Mucosa of stomach (tissue), 1 donor: ENCODE data around the gene HCRT.
"Not testable (repeated sequence)": the region's sequence is repeated elsewhere in the genome, so short reads cannot be mapped to it uniquely, and the experiment has no call there.

ENCODE experiments used
- H3K27me3 ChIP-seq: one replicate; pipeline ENCODE4 v1.7.0; 2013; ENCODE audit warnings: mild to moderate bottlenecking, low read length; ENCODE audit not compliant: control insufficient read depth, insufficient read depth
- H3K36me3 ChIP-seq: one replicate; pipeline ENCODE4 v1.7.0; 2013; ENCODE audit warnings: low read length; ENCODE audit not compliant: control insufficient read depth, insufficient read depth
- H3K4me1 ChIP-seq: one replicate; pipeline ENCODE4 v1.7.0; 2013; ENCODE audit warnings: mild to moderate bottlenecking, low read length; ENCODE audit not compliant: control insufficient read depth, insufficient read depth
- H3K4me3 ChIP-seq: one replicate; pipeline ENCODE4 v1.7.0; 2013; ENCODE audit warnings: low read length
- H3K9ac ChIP-seq: one replicate; pipeline ENCODE4 v1.7.0; 2013; ENCODE audit warnings: mild to moderate bottlenecking, low read length, moderate library complexity
- H3K9me3 ChIP-seq: one replicate; pipeline ENCODE4 v1.7.0; 2013; ENCODE audit warnings: mild to moderate bottlenecking, low read length, moderate library complexity; ENCODE audit not compliant: control insufficient read depth
- donor health status: Pancreatic carcinoma.

Gene HCRT

GRCh38 chr17:42193969-42194899 lies 9.0 kb upstream of the HCRT start, which contains the start of gene GHDC:
Gene GHDC (minus strand): TSS chr17:42194494. CDS start chr17:42193581, 913 bp downstream.
- no peaks in the 10 kb centered on the region for H3K36me3 ChIP-seq
- peak within 1 kb of the TSS; percentile 86 for H3K9ac ChIP-seq
- H3K27me3 ChIP-seq: no peaks in the 10 kb centered on the region
- peak within 1 kb of the TSS; percentile 97 for H3K4me3 ChIP-seq
- peaks cover 17% of the 10 kb centered on the region for H3K4me1 ChIP-seq
- no peaks in the 10 kb centered on the region for H3K9me3 ChIP-seq

GRCh38 chr17:42193216-42193968 lies 8.1 kb upstream of the HCRT start:
- no peaks in the 10 kb centered on the region for H3K36me3 ChIP-seq
- peak overlapping the region; percentile 86 for H3K9ac ChIP-seq
- no peaks in the 10 kb centered on the region for H3K27me3 ChIP-seq
- peaks cover 17% of the 10 kb centered on the region for H3K4me1 ChIP-seq
- H3K4me3 ChIP-seq: peak overlapping the region; percentile 97
- H3K9me3 ChIP-seq: no peaks in the 10 kb centered on the region

DNA sequence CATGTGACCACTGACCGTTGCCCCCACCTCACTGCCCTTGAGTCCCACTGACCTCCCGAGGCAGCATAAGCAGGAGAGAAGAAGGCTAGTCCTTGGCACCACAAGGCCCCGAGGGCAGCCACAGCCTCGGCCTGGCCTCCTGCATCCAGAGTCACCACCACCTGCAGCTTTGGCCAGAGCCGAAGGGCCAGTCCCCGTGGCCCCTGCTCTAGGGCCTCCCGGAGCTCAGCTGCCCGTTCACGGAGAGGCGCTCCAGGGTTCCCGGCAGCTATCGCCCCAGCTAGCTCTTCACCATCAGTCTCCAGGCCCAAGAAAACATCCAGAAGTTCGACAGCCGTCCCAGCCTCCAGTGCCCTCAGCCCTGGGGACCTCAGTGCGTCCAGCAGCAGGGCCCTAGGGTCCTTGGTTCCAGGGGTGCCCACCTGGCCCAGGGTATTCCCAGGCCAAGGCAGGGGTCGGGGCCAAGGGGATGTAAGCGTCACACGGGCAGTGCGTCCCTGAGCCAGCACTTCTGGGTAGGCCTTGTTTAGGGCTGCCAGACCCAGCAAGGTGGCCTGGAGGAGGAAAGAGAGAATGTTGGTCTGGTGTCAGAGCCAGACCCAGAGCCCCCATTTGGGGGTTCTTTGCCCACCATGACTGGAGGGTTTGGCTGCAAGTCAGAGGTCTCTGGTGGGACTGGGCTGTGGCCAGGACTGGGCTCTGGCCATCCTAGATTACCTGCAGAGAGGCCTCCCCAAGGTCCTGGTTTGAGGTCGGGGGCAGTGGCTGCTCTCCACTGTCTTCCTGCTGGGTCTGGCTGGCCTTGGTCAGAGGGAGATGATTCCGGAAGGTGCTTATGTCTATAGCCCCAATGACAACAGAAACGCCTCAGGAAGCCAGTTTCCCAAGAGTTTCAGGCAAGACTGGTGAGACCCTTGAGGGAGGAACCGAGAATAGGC lies 7.2 kb upstream of the HCRT start:
- H3K27me3 ChIP-seq: no peaks in the 10 kb centered on the region
- peaks cover 17% of the 10 kb centered on the region for H3K4me1 ChIP-seq
- H3K9me3 ChIP-seq: no peaks in the 10 kb centered on the region
- no peak overlapping the region for H3K9ac ChIP-seq
- no peaks in the 10 kb centered on the region for H3K36me3 ChIP-seq
- no peak overlapping the region for H3K4me3 ChIP-seq

- H3K4me3 ChIP-seq: no peak overlapping the region
- H3K27me3 ChIP-seq: no peaks in the 10 kb centered on the region
- H3K9ac ChIP-seq: no peak overlapping the region
- H3K36me3 ChIP-seq: no peaks in the 10 kb centered on the region
- peaks cover 17% of the 10 kb centered on the region for H3K4me1 ChIP-seq
- no peaks in the 10 kb centered on the region for H3K9me3 ChIP-seq
These were observed 6.0 kb upstream of the HCRT start for GRCh38 chr17:42191275-42191608.

GRCh38 chr17:42190491-42191274 lies 5.4 kb upstream of the HCRT start:
- H3K4me1 ChIP-seq: peaks cover 17% of the 10 kb centered on the region
- H3K27me3 ChIP-seq: no peaks in the 10 kb centered on the region
- no peaks in the 10 kb centered on the region for H3K9me3 ChIP-seq
- no peak overlapping the region for H3K4me3 ChIP-seq
- no peak overlapping the region for H3K9ac ChIP-seq
- H3K36me3 ChIP-seq: no peaks in the 10 kb centered on the region

DNA sequence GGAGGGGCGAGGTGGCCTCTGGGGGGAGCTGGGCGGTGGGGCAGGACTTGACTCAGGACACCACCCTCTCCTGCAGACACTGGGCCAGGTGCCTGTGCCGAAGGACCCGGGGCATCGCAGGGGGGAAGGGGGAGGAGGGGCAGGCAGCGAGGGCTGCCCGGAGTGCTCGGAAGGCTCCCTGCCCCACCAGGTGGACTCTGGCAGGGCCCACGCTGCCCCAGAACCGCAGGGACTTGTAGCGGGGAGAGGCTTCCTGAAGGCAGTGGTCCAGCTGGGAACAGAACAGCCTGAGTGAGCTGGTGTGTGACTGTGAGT lies 4.4 kb upstream of the HCRT start:
- H3K9me3 ChIP-seq: no peaks in the 10 kb centered on the region
- H3K36me3 ChIP-seq: no peaks in the 10 kb centered on the region
- H3K27me3 ChIP-seq: no peaks in the 10 kb centered on the region
- peaks cover 24% of the 10 kb centered on the region for H3K4me1 ChIP-seq
- no peak overlapping the region for H3K4me3 ChIP-seq
- no peak overlapping the region for H3K9ac ChIP-seq

DNA sequence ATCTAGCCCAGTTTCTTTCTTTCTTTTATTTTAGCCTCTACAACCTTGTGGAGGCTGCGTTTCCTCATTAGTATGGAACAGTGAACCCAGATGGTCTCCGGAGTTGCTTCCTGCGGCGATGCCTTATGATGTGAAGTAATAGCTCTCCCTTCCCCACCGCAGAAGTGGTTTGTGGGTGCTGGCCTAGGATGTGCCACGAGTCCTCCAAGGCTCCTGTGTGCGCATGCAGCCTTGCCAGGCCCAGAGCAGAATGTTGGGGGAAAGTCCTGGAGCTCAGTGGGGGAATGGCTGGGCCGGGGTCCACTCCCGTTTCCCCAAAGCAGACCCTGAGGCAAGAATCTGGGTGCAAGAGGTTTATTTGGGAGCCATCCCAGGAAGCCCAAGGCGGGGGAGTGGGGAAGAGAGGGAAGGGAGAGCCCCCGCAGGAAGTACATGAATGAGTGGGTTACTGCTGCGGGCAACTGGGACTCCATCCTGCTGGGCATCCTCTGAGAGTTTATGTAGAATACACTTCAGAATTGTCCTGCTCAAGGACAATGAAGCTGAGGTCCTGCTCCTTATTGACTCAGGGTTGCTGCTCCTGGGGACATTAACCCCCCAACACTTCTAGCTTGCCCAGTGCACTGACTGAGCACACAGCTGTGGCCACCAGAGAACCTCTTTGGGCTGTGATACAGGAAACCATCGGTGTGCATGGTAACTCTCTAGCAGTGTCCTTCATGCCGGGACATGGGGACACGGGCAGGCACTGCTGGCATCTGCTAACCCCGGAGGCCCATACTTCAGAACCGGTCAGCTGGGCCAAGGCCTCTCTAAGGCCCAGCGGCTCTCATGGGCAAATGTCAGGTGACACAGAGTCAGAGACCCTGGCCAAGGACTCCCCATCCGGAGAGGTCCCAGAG lies 3.7 kb upstream of the HCRT start:
- H3K36me3 ChIP-seq: no peaks in the 10 kb centered on the region
- H3K4me1 ChIP-seq: peaks cover 24% of the 10 kb centered on the region
- no peak overlapping the region for H3K9ac ChIP-seq
- H3K27me3 ChIP-seq: no peaks in the 10 kb centered on the region
- no peak overlapping the region for H3K4me3 ChIP-seq
- H3K9me3 ChIP-seq: no peaks in the 10 kb centered on the region

GRCh38 chr17:42187833-42188232 lies 2.6 kb upstream of the HCRT start:
- H3K4me3 ChIP-seq: no peak overlapping the region
- no peak overlapping the region for H3K9ac ChIP-seq
- peaks cover 25% of the 10 kb centered on the region for H3K4me1 ChIP-seq
- no peaks in the 10 kb centered on the region for H3K9me3 ChIP-seq
- H3K27me3 ChIP-seq: no peaks in the 10 kb centered on the region
- H3K36me3 ChIP-seq: no peaks in the 10 kb centered on the region

DNA sequence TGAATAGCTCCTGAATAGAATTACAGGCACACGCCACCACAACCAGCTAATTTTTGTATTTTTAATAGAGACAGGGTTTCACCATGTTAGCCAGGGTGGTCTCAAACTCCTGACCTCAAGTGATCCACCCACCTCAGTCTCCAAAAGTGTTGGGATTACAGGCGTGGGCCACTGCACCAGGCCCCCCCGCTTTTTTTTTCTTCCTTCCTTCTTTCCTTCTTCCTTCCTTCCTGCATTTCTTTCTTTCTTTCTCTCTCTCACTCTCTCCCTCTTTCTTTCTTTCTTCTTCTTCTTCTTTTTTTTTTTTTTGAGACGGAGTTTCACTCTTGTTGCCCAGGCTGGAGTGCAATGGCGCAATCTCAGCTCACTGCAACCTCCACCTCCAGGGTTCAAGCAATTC lies 939 bp upstream of the HCRT start:
- not testable (repeated sequence) for H3K27me3 ChIP-seq, H3K9ac ChIP-seq, H3K9me3 ChIP-seq, H3K4me3 ChIP-seq, H3K36me3 ChIP-seq
- H3K4me1 ChIP-seq: peaks cover 32% of the 10 kb centered on the region

- Histone ChIP-seq H3K4me3 (no peak overlapping the region), H3K27me3 (peaks cover 14% of the 10 kb centered on the region), H3K9me3 (no peaks in the 10 kb centered on the region), H3K4me1 (peaks cover 38% of the 10 kb centered on the region), H3K9ac (no peak overlapping the region), H3K36me3 (no peaks in the 10 kb centered on the region)
These were observed 324 bp upstream of the HCRT start for GRCh38 chr17:42185621-42185930.
